Right cardiac atrium (tissue), 5 donors: Measurements from ENCODE around the gene ERAS. TPM values are rescaled to one million over a fixed set of nuclear protein-coding genes. Genes with fewer than 3 reads are reported as not detected.
"Not testable (repeated sequence)": the region's sequence is repeated elsewhere in the genome, so short reads cannot be mapped to it uniquely, and the experiment has no call there.

Experiments
- ATAC-seq, 2 donors: fragments of 200-7000 bp; cut with Tn5 transposase; one replicate each; pipeline versions ENCODE4 v1.8.0 to v1.9.1; 2020; ENCODE audit warnings: moderate library complexity in 2 of 2, mild to moderate bottlenecking in 1 of 2
- DNase-seq, 3 donors: peaks; one replicate each; pipeline ENCODE4 v3.0.0-alpha.2; 2020
- H3K27ac ChIP-seq: one replicate; pipeline ENCODE4 v1.5.1; 2013; ENCODE audit warnings: mild to moderate bottlenecking, low read length, control low read depth, moderate library complexity
- H3K27me3 ChIP-seq: one replicate; pipeline ENCODE4 v1.6.1; 2013; ENCODE audit not compliant: control insufficient read depth, insufficient read depth
- H3K4me1 ChIP-seq: one replicate; pipeline ENCODE4 v1.6.1; 2013; ENCODE audit warnings: low read length; ENCODE audit not compliant: control insufficient read depth, insufficient read depth
- H3K4me3 ChIP-seq: one replicate; pipeline ENCODE4 v1.5.1; 2013; ENCODE audit warnings: low read length, control low read depth
- H3K9me3 ChIP-seq: one replicate; pipeline ENCODE4 v1.6.1; 2013; ENCODE audit warnings: low read length; ENCODE audit not compliant: control insufficient read depth
- WGBS: extraction: QIAGEN DNeasy Blood & Tissue Kit; methylation state at CpG from one replicate; pipeline ENCODE4 v1.1.7; 2013; 5-methylcytosine and 5-hydroxymethylcytosine counted together
- intact Hi-C, 4 donors: fragments of 100-400 bp; cut with DNase I; formaldehyde crosslinking; loops; one replicate each; pipeline versions ENCODE4 v1.11.0 to v1.14.0; 2022 to 2023
- polyA plus RNA-seq: library from polyadenylated mRNA; stranded (reverse); fragments of 200-250 nt; gene quantifications from one replicate; pipeline ENCODE4 v1.2.3, GENCODE V29; 2013
- total RNA-seq, 4 donors: library from RNA; stranded (reverse); fragmentation: NEBNext Ultra II Directional; extraction: Animal tissue kit (Norgen Biotek cat#: 25700); gene quantifications; one replicate each; pipeline ENCODE4 v1.2.1, GENCODE V29; 2021
- donor health status: healthy with polysubstance abuse.
- donor health status: DM: no; HTN: yes; CAD: no.
- donor health status: DM: no; HTN: no; CAD: no.
- donor health status: DM: no; HTN: yes; CAD: no; lungs with severe emphysema.
- donor health status: DM: yes; HTN: yes; CAD: no.

ERAS gene
- total and polyA plus RNA-seq, 5 donors, result not detected

DNA sequence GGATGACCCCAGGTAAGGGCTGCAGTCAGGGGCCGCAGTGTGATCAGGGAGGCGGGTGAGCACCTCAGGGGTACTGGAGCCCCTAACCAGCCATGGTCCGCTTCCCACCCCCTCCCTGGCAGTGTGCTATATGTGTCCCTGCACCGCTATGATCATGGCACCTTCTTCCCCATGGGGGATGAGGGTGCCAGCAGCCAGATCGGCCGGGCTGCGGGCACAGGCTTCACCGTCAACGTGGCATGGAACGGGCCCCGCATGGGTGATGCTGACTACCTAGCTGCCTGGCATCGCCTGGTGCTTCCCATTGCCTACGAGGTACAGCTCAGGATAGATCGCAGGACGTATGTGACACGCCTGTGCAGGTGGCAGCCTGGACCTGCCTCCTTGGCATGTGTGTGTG, 8.2 kb upstream of the ERAS start:
- no peaks in the 10 kb centered on the region for H3K4me1 ChIP-seq
- no peak overlapping the region for H3K4me3 ChIP-seq
- no peaks in the 10 kb centered on the region for H3K27me3 ChIP-seq
- no peak overlapping the region for H3K27ac ChIP-seq
- no peak for DNase-seq
- intact Hi-C loops, result no loop called here
- WGBS, result 95% methylated on average over 16 of the region's 16 CpGs
- peak in 1 of 2 donors; percentile 11 for ATAC-seq
- no peaks in the 10 kb centered on the region for H3K9me3 ChIP-seq

GRCh38 chrX:48818866-48819265, 7.4 kb upstream of the ERAS start:
- no peak overlapping the region for H3K4me3 ChIP-seq
- H3K9me3 ChIP-seq, result no peaks in the 10 kb centered on the region
- H3K4me1 ChIP-seq, result no peaks in the 10 kb centered on the region
- WGBS, result 96% methylated on average over 4 of the region's 4 CpGs
- ATAC-seq, result no peak
- H3K27ac ChIP-seq, result no peak overlapping the region
- intact Hi-C loops, result no loop called here
- no peaks in the 10 kb centered on the region for H3K27me3 ChIP-seq
- no peak for DNase-seq

DNA sequence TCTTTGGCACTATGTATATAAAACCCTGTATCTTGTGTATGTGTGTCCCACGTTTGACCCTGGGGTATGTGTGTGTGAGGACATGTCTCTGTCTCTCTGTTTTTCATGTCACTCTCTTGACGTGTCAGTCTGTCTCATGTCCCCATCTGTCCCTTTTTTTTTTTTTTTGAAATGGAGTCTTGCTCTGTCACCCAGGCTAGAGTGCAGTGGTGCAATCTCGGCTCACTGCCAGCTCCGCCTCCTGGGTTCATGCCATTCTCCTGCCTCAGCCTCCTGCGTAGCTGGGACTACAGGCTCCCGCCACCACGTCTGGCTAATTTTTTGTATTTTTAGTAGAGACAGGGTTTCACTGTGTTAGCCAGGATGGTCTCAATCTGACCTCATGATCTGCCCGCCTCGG, 6.9 kb upstream of the ERAS start:
- DNase-seq, H3K27ac ChIP-seq, H3K9me3 ChIP-seq, H3K4me1 ChIP-seq, H3K27me3 ChIP-seq, intact Hi-C loops, H3K4me3 ChIP-seq, ATAC-seq: not testable (repeated sequence)
- 88% methylated on average over 9 of the region's 9 CpGs for WGBS

DNA sequence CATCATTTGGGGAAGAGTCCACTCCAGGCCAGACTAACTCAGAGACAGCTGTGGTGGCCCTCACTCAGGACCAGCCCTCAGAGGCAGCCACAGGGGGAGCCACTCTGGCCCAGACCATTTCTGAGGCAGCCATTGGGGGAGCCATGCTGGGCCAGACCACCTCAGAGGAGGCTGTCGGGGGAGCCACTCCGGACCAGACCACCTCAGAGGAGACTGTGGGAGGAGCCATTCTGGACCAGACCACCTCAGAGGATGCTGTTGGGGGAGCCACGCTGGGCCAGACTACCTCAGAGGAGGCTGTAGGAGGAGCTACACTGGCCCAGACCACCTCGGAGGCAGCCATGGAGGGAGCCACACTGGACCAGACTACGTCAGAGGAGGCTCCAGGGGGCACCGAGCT, 3.3 kb upstream of the ERAS start:
- H3K27ac ChIP-seq, result no peak overlapping the region
- WGBS, result 70% methylated on average over 6 of the region's 6 CpGs
- no peak for DNase-seq
- no peak for ATAC-seq
- H3K9me3 ChIP-seq, result no peaks in the 10 kb centered on the region
- no peak overlapping the region for H3K4me3 ChIP-seq
- no peaks in the 10 kb centered on the region for H3K4me1 ChIP-seq
- intact Hi-C loops, result no loop called here
- H3K27me3 ChIP-seq, result no peaks in the 10 kb centered on the region

- Histone ChIP-seq H3K27ac (no peak overlapping the region), H3K9me3 (no peaks in the 10 kb centered on the region), H3K27me3 (no peaks in the 10 kb centered on the region), H3K4me1 (no peaks in the 10 kb centered on the region), H3K4me3 (no peak overlapping the region)
- peak in 1 of 2 donors; percentile 33 for ATAC-seq
- WGBS, result 93% methylated on average over 8 of the region's 8 CpGs
- intact Hi-C loops, result no loop called here
- no peak for DNase-seq
These were observed 2.2 kb upstream of the ERAS start for GRCh38 chrX:48824066-48824465.

DNA sequence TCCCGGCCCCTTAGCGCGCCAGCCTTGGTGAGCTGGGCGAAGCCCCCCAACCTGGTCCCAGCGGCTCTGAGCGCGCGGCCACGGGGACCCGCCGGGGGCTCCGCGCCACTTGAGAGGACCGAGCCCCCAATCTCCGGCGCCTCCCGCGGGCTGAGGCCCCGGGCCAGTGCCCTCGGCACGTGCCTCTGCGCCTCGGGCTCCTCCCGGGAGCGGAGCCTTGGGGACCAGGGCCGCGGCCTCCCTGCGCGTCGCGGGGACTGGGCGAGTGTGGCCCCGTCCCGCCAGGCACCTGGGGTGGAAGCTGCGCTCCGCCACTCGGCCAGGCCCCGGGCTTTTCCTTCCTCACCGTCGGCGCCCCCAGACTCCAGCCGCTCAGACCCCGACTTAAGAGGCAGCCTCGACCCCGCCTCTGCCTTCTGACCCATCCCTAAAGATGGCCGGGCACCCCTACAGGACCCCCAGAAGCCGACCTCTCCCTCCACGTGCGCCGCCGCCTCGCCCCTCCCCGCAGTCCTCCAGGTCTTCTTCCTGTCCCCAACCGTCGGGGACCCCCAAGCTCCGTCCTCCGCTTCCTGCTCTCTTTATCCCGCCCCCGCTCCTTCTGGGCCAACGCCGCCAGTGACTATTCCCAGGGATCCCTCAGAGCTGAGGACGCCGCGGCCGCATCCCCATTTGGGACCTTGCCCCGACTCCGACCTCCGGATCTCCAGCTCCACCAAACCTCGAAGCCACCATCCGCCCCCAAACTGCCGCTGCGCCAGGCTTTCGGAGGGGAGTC, 752 bp downstream of the ERAS start:
- 19% methylated on average over 73 of the region's 73 CpGs for WGBS
- Histone ChIP-seq H3K9me3 (no peaks in the 10 kb centered on the region), H3K27ac (no peak overlapping the region), H3K27me3 (no peaks in the 10 kb centered on the region), H3K4me1 (no peaks in the 10 kb centered on the region), H3K4me3 (no peak overlapping the region)
- ATAC-seq (no peak), DNase-seq (no peak)
- intact Hi-C loops, result no loop called here

DNA sequence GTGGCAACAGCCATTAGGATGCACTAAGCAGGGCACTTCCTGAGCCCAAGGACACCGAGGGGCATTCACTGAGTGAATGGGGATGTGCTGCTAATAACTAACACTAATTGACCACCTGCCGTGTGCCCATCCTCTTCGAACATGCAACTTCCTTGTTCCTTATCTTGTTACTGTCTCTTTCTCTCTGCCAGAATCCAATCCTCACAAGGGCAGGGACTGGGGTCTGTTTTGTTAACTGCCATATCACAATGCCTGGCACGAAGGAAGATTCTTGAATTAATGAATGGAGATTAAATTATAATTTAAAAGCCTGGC, 1.3 kb downstream of the ERAS start:
- WGBS, result 47% methylated on average over 4 of the region's 4 CpGs
- H3K27me3 ChIP-seq, result no peaks in the 10 kb centered on the region
- ATAC-seq, result no peak
- DNase-seq, result no peak
- H3K27ac ChIP-seq, result no peak overlapping the region
- H3K4me3 ChIP-seq, result no peak overlapping the region
- no peaks in the 10 kb centered on the region for H3K9me3 ChIP-seq
- H3K4me1 ChIP-seq, result no peaks in the 10 kb centered on the region
- intact Hi-C loops, result no loop called here

DNA sequence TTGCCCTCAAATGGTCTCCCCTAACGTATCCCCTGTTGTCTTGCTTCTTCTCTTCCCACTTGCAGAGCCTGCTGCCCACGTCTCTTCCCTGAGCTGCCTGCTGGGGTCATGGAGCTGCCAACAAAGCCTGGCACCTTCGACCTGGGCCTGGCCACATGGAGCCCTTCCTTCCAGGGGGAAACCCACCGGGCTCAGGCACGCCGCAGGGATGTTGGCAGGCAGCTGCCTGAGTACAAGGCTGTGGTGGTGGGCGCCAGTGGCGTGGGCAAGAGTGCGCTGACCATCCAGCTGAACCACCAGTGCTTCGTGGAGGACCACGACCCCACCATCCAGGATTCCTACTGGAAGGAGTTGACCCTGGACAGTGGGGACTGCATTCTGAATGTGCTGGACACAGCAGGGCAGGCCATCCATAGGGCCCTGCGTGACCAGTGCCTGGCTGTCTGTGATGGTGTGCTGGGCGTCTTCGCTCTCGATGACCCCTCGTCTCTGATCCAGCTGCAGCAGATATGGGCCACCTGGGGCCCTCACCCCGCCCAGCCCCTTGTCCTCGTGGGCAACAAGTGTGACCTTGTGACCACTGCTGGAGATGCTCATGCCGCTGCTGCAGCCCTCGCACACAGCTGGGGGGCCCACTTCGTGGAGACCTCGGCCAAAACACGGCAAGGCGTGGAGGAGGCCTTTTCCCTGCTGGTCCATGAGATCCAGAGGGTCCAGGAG, 2.9 kb downstream of the ERAS start:
- no peaks in the 10 kb centered on the region for H3K9me3 ChIP-seq
- WGBS, result 91% methylated on average over 24 of the region's 24 CpGs
- intact Hi-C loops, result no loop called here
- no peak overlapping the region for H3K27ac ChIP-seq
- ATAC-seq (no peak), DNase-seq (no peak)
- H3K4me3 ChIP-seq, result no peak overlapping the region
- no peaks in the 10 kb centered on the region for H3K27me3 ChIP-seq
- H3K4me1 ChIP-seq, result no peaks in the 10 kb centered on the region

GRCh38 chrX:48831136-48831908, 5.0 kb downstream of the ERAS start:
- H3K27ac ChIP-seq, result no peak overlapping the region
- intact Hi-C loops, result no loop called here
- ATAC-seq (no peak), DNase-seq (no peak)
- WGBS, result 11% methylated on average over 58 of the region's 58 CpGs
- no peaks in the 10 kb centered on the region for H3K4me1 ChIP-seq
- no peak overlapping the region for H3K4me3 ChIP-seq
- no peaks in the 10 kb centered on the region for H3K27me3 ChIP-seq
- no peaks in the 10 kb centered on the region for H3K9me3 ChIP-seq

GRCh38 chrX:48831909-48832291, 5.6 kb downstream of the ERAS start:
- no peaks in the 10 kb centered on the region for H3K4me1 ChIP-seq
- 2% methylated on average over 53 of the region's 57 CpGs for WGBS
- ATAC-seq, result no peak
- peak in 1 of 3 donors; percentile 59 for DNase-seq
- H3K27me3 ChIP-seq, result no peaks in the 10 kb centered on the region
- intact Hi-C loops, result no loop called here
- no peaks in the 10 kb centered on the region for H3K9me3 ChIP-seq
- H3K27ac ChIP-seq, result no peak overlapping the region
- H3K4me3 ChIP-seq, result no peak overlapping the region

DNA sequence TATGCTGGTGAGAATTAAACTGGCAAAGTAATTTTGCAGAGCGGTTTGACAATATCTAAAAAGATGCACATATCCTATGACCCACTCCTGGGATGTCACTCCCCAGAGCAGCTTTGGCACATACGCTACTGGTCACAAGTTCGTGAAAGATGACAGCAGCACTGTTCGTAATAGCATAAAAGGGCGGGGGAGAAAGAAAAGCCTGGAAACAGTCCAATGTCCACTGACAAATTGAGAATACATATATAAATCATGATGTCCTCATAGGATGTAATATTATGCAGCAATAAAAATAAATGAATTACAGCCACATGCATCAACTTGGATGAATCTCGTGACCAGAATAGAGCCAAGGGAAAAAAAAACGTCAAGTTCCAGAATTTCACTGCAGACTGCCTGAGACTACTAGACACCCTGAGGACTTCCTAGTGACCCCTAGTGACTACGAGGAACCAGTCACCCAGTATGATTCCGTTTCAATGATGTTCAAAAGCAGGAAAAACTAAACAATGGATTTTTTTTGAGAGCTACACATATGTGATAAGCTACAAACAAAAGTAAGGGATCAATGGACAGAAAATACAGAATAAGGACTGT, 7.3 kb downstream of the ERAS start:
- no peaks in the 10 kb centered on the region for H3K9me3 ChIP-seq
- no peak overlapping the region for H3K4me3 ChIP-seq
- no peaks in the 10 kb centered on the region for H3K27me3 ChIP-seq
- no peak overlapping the region for H3K27ac ChIP-seq
- no peaks in the 10 kb centered on the region for H3K4me1 ChIP-seq
- WGBS, result 23% methylated on average over 9 of the region's 9 CpGs
- DNase-seq (no peak), ATAC-seq (no peak)
- intact Hi-C loops, result no loop called here
